ENCODE measurements around the gene BLTP3A. TPM values are rescaled to one million over a fixed set of nuclear protein-coding genes. Genes with fewer than 3 reads are reported as not detected.
A peak's percentile ranks its signal among the peaks of the same experiment; 100 is the strongest.

Gene BLTP3A
- polyA plus RNA-seq, 1 of the 3 experiments (the other 2 are of a cell fraction): 3.1 TPM

DNA sequence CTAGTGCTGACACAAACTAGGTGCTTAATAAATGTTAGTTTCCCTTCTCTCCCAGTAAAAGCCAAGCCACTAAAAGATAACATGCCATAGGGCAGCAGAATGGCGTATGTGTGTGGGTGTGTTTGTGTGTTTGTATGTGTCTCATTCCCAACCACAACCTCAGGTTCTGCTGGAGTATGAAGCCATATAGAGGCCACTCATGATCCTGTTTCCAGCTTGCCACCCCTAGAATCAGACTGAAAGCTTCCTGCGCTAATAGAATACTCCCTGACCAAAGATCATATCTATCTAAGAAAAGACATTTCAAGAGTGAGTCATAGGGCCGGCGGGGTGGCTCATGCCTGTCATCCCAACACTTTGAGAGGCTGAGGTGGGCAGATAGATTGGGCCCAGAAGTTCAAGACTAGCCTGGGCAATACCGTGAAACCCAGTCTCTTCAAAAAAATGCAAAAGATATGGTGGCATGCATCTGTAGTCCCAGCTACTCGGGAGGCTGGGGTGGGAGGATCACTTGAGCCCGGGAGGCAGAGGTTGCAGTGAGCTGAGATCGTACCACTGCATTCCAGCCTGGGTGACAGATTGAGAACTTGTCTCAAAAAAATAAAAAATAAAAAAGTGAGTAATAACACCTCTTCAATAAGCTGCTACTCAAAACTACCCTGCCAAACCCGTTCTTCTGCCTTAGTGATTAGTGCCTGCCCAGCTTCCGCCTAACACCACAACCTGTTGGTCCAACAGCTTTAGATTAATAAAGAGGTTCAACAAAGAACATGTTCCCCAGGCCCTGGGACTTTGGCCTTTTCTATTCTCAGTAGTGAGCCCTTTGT is 46.4 kb upstream of the BLTP3A start:
- Histone ChIP-seq H3K4me3 (ENCODE audit: low read depth in 2 of 2, low read length in 1 of 2) (no peak overlapping the region), H3K9me2 (no peaks in the 10 kb centered on the region), H2AFZ (ENCODE audit: low read depth) (no peak overlapping the region), H3K9ac (no peak overlapping the region), H3K27me3 (ENCODE audit: insufficient read depth) (no peaks in the 10 kb centered on the region), H3F3A (replicated peaks; ENCODE audit: insufficient read depth) (peaks cover 15% of the 10 kb centered on the region), H3K9me3 (no peaks in the 10 kb centered on the region), H3K4me2 (0 out of 2 replicates have a peak overlapping the region, but pooled peaks have one; percentile 54), H3K4me1 (ENCODE audit: control insufficient read depth in 1 of 2, insufficient read depth in 2 of 2, low read depth in 1 of 2, low read length in 1 of 2) (no peaks in the 10 kb centered on the region), H3K36me3 (replicated peaks in 1 of 2; ENCODE audit: control insufficient read depth in 1 of 2, insufficient read depth in 2 of 2, low read length in 1 of 2) (no peaks in the 10 kb centered on the region), H3K27ac (ENCODE audit: low read depth in 2 of 2, low read length in 1 of 2) (peak overlapping the region in 1 of 2 experiments; percentile 47; a peak in 2 of 4 replicates), H3K79me2 (ENCODE audit: insufficient read depth) (no peaks in the 10 kb centered on the region), H4K20me1 (ENCODE audit: insufficient read depth) (no peaks in the 10 kb centered on the region)
- CTCF ChIA-PET: interaction anchor here (1.1 kb wide), 1 partner anchor 8 kb away, joined by 3 read pairs; no protein-coding TSS in a partner anchor
- DNase-seq: no peak
- 60% methylated on average over 10 of the region's 10 CpGs for WGBS (ENCODE audit: low lambda C conversion rate)
- POLR2A ChIA-PET: interaction anchor here (1.2 kb wide), 1 partner anchor 46 kb away, joined by 3 read pairs; the partner anchor contains the start of gene BLTP3A
- no peak for TF ChIP-seq ELF1 (IDR thresholded peaks at IDR 0.05)
- TF ChIP-seq POLR2AphosphoS5 (IDR thresholded peaks at IDR 0.05; ENCODE audit: low read depth, low read length): no peak; the same call in 1 of the 2 replicates
- TF ChIP-seq GABPA (IDR thresholded peaks at IDR 0.05; ENCODE audit: low read depth): no peak
- TF ChIP-seq, protein P1, sequence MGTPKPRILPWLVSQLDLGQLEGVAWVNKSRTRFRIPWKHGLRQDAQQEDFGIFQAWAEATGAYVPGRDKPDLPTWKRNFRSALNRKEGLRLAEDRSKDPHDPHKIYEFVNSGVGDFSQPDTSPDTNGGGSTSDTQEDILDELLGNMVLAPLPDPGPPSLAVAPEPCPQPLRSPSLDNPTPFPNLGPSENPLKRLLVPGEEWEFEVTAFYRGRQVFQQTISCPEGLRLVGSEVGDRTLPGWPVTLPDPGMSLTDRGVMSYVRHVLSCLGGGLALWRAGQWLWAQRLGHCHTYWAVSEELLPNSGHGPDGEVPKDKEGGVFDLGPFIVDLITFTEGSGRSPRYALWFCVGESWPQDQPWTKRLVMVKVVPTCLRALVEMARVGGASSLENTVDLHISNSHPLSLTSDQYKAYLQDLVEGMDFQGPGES (IDR thresholded peaks at IDR 0.05; ENCODE audit: low read depth, low read length): no peak
- no peak for TF ChIP-seq RXRA (IDR thresholded peaks at IDR 0.05; ENCODE audit: borderline replicate concordance, low read depth)
- peak in 1 of 2 experiments; percentile 19; a peak in 1 of 4 replicates for TF ChIP-seq EP300 (IDR thresholded peaks at IDR 0.05; ENCODE audit: borderline replicate concordance in 1 of 2, low read depth in 1 of 2, low read length in 1 of 2)
- no peak for TF ChIP-seq YY1 (IDR thresholded peaks at IDR 0.05; ENCODE audit: low read depth)
- TF ChIP-seq SMC3 (IDR thresholded peaks at IDR 0.05; ENCODE audit: low read depth, low read length): no peak
- TF ChIP-seq RCOR1 (IDR thresholded peaks at IDR 0.05; ENCODE audit: low read length): no peak
- no peak for TF ChIP-seq EZH2phosphoT487 (IDR thresholded peaks at IDR 0.05; ENCODE audit: borderline replicate concordance, low read depth)
- peak; percentile 34; the same call in 1 of the 2 replicates for TF ChIP-seq TCF12 (IDR thresholded peaks at IDR 0.05)
- TF ChIP-seq, protein P2, sequence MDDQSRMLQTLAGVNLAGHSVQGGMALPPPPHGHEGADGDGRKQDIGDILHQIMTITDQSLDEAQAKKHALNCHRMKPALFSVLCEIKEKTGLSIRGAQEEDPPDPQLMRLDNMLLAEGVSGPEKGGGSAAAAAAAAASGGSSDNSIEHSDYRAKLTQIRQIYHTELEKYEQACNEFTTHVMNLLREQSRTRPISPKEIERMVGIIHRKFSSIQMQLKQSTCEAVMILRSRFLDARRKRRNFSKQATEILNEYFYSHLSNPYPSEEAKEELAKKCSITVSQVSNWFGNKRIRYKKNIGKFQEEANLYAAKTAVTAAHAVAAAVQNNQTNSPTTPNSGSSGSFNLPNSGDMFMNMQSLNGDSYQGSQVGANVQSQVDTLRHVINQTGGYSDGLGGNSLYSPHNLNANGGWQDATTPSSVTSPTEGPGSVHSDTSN (IDR thresholded peaks at IDR 0.05): peak; percentile 42
- TF ChIP-seq ZBTB33 (IDR thresholded peaks at IDR 0.05; ENCODE audit: borderline replicate concordance, low read depth): no peak
- TF ChIP-seq MXI1 (IDR thresholded peaks at IDR 0.05; ENCODE audit: low read depth, low read length): no peak
- TF ChIP-seq GATA2 (CRISPR knock-in tag; IDR thresholded peaks at IDR 0.05): no peak
- no peak for TF ChIP-seq FOXJ3 (CRISPR knock-in tag; IDR thresholded peaks at IDR 0.05)
- no peak for TF ChIP-seq FOXM1 (IDR thresholded peaks at IDR 0.05; ENCODE audit: low read depth)
- TF ChIP-seq, protein P3, sequence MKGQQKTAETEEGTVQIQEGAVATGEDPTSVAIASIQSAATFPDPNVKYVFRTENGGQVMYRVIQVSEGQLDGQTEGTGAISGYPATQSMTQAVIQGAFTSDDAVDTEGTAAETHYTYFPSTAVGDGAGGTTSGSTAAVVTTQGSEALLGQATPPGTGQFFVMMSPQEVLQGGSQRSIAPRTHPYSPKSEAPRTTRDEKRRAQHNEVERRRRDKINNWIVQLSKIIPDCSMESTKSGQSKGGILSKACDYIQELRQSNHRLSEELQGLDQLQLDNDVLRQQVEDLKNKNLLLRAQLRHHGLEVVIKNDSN (IDR thresholded peaks at IDR 0.05; ENCODE audit: borderline replicate concordance, low read depth): no peak
- no peak for TF ChIP-seq TAF1 (IDR thresholded peaks at IDR 0.05; ENCODE audit: borderline replicate concordance, low read depth, low read length)
- no peak; the same call in 1 of the 2 replicates for TF ChIP-seq NFIC (IDR thresholded peaks at IDR 0.05; ENCODE audit: borderline replicate concordance)
- TF ChIP-seq REST (IDR thresholded peaks at IDR 0.05; ENCODE audit: low read depth, low read length): no peak
- TF ChIP-seq NRF1 (IDR thresholded peaks at IDR 0.05; ENCODE audit: low read depth, low read length): no peak
- TF ChIP-seq SIN3A (IDR thresholded peaks at IDR 0.05; ENCODE audit: borderline replicate concordance, low read depth, low read length): no peak
